NCI-H345 treated with DMSO at 0.1 percent for 48 hours (cell line): ENCODE measurements around the gene DNASE1L3.
"Not testable (repeated sequence)": the region's sequence is repeated elsewhere in the genome, so short reads cannot be mapped to it uniquely, and the experiment has no call there.

Experiments
- DNase-seq: peaks from one replicate; lab custom pipeline; 2025; ENCODE audit not compliant: unreplicated experiment; lab: John Stamatoyannopoulos, UW

The DNASE1L3 gene, protein sequence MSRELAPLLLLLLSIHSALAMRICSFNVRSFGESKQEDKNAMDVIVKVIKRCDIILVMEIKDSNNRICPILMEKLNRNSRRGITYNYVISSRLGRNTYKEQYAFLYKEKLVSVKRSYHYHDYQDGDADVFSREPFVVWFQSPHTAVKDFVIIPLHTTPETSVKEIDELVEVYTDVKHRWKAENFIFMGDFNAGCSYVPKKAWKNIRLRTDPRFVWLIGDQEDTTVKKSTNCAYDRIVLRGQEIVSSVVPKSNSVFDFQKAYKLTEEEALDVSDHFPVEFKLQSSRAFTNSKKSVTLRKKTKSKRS

DNA sequence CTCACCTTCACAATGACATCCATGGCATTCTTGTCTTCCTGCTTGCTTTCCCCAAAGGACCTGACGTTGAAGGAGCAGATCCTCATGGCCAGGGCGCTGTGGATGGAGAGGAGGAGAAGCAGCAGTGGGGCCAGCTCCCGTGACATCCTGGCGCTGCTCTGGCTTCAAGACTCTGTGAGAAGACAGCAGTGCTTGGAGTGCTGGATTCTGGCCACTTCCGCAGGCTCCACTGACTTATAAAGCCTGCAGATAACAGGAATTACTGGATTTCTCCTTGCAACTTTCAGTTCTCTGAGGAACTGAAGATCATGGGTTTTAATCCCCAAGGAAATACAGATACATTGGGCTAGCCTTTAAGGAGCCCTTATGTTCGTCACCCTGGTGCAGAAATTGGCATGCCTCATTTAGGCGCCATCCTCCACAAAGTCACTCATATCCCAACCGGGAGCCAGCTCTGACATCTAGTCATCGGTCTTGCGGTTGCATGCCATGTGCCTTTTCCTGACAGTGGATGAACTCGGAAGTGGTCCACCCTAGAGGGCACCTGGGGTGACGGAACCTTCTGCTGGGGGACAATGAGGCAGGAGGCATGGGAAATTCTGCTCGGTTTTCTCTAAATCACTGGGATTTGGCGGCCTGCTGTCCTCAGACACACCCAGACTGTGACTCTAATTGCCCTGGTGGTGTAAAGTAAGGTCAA is at the start of gene DNASE1L3:
DNASE1L3 (minus strand) TSS at position 212 of the 700 bp plus-strand sequence; CDS start at position 146, 66 bp downstream.
- DNase-seq: no peak

DNA sequence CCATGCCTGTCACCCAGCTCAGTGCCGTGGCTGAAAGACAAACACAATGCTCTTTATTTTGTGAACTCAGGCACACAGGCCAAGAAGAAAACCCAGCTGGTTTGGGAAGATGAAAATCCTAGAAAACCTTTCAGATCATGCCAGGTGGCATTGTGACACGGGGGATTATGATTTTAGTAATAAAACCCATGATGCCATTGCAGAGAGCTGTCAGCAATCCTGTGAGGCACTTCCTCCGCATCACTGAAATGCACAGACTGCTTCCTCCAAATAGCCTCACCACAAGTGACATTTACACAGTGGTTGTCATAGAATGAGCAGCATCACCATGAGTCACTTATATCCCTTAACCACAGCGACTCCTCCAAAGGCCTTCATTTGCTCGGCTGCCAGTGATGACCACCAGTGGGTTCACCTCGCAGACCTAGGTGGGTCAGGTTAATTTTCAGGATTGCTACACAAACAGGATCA is 49.5 kb upstream of the DNASE1L3 start:
- DNase-seq: no peak

DNA sequence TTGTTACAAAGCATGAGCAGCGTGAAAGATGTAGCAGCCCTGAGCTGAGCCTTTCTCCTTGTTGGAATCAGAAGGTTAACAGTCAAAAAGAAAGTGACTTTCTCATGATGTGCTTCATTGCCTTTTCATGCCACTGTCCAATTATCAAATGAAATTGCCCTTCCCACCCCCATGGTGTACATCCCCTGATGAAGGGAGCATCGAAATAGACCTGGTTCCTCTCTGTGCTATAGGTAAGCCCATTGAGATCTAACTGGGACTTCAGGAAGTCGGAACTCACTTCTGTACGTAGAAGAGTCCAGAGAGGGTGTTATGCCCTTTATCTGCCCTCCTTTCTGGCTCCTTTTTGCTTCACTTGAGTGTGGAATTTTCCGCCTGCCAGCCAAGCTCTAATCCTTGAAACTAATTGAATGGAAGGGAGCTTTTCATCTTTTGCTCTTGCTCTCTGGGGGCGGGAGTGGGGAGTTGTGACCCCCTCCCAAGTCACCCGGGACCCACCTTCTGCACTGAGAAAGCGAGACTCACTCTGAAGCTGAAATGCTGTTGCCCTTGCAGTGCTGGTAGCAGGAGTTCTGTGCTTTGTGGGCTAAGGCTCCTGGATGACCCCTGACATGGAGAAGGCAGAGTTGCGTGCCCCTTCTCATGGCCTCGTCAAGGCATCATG is 47.8 kb upstream of the DNASE1L3 start:
- DNase-seq: no peak

DNA sequence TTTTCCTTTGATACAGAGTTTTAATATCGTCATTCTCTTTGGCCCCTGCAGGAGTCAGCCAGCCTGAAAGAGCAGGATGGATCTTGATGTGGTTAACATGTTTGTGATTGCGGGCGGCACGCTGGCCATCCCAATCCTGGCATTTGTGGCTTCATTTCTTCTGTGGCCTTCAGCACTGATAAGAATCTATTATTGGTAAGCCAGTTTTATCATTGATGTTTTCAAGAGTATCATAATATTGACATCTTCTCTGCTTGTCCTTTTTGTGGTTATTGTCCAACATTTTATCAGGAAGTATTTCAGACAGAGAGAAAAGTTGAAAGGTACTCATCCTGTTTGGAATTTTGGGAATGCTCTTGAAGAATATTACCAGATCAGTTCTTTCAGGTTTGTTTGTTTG is 45.7 kb upstream of the DNASE1L3 start:
- no peak for DNase-seq

DNA sequence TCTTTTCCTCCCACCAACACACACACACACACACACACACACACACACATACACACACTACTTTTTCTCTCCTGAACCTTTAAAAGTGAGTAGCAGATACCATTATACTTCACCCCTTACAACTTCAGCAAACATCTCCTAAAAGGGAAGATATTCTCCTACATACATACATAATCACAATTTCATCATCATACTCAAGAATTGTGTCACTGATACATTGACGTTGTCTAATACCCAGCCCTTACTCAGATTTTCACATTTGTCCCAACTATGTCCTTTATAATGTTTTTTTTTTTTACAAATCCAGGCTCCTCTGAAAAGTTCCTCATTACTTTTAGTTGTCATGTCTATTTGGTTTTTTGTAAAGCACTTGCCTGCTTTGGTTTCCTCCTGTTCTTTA is 45.3 kb upstream of the DNASE1L3 start:
- DNase-seq: no peak

DNA sequence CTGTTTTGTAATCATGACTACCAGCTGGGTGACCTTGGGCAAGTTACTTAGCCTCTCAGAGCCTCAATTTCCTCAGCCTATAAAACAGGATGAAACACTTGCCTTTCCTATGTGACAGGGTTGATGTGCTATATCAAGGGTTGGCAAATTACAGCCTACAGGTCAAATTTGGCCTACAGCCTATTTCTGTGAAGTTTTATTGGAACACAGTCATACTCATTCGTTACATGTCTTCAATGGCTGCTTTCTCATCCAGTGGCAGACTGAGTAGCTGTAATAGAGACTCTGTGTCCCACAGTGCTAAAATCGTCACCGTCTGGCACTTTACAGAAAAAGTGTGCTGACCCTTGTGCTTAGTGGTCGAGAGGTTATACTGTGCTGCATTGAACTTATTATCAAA is 43.4 kb upstream of the DNASE1L3 start:
- DNase-seq: no peak

DNA sequence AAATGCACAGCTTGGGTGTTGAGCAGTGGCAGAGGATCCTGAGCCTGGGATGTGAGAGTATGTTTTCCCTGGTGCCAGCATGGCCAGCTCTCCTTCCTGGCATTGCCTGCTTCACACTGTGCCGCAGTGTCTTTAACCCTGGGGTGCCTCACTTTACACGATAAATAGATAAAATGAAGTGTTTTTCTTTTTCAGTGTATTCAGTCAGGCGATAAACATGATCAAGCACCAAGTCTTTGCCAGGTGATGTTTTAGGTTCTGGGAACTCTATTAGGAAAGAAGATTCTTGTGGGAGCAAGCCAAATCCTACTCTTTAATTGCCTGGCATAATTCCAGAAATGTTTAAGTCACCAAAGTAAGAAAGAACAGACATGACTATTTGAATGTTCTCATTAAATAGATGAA is 40.9 kb upstream of the DNASE1L3 start:
- no peak for DNase-seq

DNA sequence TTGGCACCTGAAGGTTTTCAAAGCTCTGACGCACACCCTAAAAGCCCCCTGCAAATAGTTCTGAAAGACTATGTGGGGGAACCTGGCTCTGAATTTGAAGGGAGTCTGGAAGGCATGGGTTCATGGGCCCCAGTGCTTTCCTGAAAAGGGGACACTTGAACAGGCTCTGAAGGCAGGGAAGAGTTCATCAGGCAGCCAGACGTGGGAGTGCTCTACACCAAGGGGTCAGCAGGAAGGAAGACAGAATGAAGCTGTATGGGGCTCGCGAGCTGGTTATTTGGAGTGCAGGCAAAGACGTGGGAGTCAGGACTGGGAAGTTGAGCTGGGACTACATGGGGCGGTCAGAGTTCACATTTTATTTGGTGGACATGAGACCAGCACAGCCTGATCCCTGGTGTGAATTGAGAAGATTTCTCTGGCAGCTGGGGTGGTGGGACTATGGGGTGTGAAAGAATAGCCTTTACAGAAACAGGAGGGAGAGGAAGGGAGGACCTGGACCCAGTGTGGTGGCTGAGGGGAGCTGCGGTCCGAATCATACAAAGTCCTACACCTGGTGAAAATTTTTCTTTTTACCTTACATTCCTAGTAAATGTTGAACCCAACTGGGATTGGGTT is 39.4 kb upstream of the DNASE1L3 start:
- no peak for DNase-seq

DNA sequence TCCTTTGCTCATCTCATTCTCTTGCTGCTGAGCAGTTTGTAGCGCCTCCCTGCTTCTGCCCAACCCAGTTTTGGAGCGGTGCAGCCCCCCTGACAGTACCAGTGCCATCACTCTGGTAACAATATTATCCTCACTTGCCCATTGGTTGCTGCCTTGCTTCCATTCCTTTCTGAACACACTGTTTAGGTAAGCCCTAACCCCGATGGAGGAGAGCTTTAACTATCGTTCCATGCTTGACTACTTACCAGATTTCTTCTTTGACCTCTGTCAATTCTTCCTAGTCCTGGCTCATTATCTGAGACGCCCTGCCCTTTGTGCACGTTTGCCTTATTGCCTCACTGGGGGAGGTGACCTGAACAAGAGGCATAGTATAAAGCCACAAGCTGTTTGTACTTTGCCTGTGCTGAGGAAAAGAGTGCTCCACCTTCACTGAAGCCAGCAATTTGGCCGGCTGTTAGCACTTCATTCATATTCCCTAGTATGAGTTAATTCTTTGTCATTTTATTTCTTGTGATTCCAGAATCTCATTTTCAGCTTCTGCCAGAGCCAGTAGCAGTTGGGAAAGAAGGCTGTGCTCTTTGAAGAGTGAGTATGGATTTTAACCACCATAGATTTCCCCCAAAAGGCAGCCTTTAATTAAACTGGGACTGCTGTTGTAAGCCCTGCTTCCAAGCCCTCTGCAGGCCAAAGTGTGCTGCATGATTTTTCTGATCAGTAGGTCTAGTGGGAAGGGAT is 38.8 kb upstream of the DNASE1L3 start:
- DNase-seq: no peak

DNA sequence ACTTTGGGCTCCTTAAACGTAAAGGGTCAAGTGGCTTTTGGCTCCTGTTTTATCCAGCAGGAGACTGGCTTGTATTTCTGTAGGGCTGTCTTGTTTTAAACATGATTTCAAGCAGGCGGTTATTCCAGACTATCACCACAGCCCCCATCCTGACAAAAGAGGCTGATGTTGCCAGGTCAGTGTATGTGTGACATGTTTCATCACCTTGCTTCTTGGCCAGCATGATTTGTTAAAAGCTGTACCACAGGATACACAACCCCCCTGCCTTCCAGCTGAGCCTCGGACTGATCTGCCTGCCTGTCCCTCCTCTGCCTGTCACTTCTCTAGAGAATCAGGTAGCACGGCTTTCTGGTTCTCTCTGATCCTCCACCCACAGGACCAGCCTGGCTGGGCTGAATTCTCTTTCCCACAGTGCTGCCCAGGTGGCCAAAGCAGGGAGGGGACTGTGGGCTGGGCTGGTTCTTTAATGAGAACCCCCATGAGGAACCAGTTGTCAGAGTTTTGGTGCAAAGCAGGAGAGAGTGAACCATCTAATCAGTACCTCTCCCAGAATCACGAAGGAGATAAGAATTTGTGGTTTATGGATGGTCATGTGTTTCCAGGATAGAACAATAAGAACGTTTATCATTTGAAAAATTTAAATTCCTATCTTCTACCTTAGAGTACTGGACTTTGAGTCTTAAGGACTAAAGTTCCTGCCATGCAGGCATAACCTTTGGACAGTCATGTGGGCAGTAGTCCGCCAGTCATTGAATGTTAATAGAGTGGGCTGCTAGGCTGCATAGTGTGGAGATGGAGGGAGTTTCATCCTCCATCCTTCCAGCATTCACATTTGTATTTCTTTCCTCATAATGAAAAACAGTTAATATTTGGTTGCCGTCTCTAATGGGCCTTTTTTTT is 35.6 kb upstream of the DNASE1L3 start:
- DNase-seq: no peak

DNA sequence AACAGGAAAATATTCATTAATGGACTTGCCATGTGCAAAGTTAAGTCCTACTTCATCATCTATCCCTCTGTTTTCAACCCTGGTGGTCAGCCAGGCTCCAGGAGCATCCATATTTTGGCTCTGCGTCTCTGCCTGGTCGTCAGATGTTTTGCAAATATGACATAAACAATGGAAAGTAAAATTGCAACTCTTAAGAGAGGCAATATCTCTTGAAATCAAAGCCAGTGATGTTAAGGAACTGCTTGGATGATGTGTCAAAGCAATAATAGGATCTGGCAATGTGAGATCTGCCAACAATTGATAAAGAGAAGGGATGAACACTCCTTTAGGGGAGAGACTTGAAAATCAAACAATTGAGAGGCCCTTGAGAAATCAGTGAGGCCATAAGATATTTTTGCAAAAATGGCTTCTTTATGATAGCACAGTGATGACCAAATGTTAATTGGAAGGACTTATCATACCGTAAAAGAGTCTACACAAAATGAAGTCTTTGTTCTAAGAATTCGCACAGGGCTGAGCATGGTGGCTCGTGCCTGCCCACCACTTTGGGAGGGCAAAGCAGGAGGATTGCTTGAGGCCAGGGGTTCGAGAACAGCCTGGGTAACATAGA is 33.3 kb upstream of the DNASE1L3 start:
- DNase-seq: no peak

DNA sequence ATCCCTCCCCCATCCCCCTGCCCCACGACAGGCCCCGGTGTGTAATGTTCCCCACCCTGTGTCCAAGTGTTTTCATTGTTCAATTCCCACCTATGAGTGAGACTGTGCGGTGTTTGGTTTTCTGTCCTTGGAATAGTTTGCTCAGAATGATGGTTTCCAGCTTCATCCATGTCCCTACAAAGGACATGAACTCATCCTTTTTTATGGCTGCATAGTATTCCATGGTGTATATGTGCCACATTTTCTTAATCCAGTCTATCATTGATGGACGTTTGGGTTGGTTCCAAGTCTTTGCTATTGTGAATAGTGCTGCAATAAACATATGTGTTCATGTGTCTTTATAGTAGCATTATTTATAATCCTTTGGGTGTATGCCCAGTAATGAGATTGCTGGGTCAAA is 32.1 kb upstream of the DNASE1L3 start:
- not testable (repeated sequence) for DNase-seq

DNA sequence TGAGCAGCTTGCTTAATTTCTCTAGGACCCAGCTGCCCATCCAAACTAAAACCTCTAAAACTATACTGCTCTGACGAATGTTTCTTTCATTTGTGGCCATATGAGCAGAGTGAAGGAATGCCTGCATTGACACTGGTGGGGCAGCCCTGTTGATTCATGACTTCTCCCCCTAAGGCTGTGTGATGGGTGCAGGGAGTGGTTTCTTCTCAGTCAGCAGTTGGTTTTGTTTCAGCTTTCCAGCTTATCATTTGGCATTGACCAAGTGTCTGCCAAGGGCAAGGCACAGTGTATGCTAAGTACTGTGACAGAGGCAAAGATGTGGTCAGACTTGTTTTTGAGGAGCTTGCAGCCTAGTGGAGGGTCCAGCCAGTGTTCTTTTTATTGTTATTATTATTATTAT is 31.6 kb upstream of the DNASE1L3 start:
- no peak for DNase-seq

DNA sequence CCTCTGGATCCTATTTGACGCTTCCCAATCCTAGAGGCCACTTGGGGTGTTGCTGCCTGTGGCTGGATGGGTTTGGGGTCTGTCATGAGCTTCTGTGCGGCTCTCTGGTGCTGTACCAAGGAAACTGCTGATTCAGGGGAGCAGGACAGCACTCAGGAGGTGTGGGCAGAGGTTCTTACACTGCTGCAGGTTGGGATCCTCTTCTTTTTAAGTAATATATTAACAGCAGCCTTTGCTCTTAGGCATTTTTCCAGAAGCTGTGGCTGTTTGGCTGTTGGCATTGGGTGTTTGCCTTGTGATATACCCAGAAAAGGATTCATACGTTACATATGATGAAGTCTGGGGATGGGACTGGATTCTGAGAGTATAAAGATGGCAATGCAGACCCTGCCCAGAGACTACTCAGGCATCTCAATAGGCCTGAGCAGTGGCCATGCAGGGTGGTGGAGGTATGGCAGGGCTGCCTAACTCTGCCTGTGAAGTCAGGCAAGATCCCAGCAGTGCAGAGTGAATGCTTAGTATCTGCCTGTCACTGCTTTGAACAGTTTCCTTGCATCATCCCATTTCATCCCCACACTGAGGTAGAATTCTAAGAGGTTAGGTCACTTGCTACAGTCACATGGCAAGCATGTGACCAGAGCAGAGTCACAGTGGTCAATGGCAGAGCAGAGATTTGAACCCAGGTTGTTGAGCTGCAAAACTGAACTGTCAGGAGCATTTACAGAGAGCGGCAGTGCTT is 30.7 kb upstream of the DNASE1L3 start:
- no peak for DNase-seq

DNA sequence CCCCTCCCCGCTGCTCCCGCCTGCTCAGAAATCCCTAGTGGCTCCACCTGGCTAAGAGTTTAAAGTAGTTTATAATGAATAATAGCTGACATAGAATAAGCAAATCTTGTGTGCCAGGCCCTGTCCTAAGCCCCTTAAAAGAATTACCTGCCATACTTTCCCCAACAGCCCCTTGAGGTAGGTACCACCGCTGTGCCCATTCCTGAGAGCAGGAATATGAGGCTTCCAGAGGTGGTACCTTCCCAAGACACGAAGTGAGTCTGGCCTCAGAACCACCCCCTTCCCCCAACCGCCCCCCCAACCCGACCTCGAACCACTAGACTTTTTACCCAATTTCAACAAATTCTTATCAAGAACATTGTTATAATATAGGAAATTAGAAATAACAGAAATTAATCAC is 28.1 kb upstream of the DNASE1L3 start:
- DNase-seq: no peak

DNA sequence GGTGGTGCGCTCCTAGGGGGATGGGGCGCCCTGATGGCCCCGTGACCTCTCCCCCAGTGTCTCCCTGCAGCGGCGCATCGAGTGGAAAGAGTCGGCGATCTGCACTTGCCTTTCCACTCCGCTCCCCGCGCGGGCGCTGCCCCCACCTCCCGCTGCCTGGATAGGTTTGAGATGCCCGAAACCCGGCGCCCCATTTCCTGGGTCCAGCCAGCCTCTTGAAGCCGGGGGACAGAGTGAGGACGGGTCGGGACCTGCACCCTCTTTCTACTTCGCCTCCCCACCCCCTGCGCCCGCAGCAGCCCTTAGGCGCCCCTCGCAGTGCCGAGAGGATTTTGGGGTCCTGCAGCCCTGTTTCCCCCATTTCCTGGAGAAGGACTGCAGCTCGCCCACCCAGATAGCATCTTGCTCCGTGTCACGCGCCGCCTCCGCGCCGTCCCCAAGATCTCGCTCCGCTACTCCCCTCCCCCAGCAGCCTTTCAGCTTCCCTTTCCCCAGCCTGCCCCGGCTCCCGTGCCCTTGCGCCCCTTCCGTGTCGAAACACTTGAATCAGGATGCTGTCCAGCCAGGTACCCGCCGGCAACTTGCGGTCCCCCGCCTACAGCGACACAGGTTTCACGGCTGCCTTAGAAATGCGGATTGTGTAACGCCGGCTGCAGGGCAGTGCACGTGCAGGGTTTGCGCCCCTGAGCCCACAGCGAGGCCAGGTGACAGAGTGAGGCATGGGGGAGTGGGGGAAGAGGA is 27.3 kb upstream of the DNASE1L3 start:
- DNase-seq: no peak

DNA sequence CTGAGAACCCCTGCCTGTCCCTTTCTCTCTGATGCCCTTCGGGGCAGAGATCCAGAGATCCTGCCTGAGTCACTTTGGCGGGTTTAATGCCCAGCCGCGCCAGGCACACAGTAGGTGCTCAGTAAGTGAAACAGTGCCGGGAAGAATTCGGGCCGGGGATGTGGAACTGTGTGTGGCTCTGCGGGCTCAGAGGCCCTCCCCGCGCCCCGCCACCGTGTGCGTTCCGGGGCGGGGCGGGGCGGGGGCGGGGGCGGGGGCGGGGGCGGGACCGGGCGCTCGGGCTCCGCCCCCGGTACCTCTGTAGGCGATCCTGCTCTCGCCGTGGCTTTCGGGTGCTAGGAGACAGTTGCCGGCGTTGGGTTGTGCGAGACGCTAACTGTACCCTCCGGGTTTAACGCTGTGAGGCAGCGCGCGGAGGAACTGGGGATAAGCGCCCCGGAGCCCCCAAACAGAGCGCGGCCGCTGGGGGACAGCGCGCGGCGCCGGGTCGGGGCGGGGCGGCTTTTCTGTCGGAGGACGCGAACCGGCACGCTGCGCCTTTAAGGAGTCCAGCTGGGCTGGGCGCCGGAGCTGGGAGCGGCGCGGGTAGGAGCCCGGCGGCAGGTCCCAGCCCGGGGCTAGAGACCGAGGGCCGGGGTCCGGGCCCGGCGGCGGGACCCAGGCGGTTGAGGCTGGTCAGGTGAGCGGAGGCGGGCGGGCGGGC is 26.6 kb upstream of the DNASE1L3 start, which contains the start of gene ABHD6:
ABHD6 (plus strand) TSS at position 555 of the 703 bp plus-strand sequence. CDS start 18,795 bp downstream, outside the sequence.
- DNase-seq: no peak
